ENCODE results near the gene PLD5.

Gene PLD5

GRCh38 chr1:242515555-242515954 lies 8.9 kb downstream of the PLD5 start:
- Histone ChIP-seq H3K36me3 (replicated peaks; ENCODE audit: insufficient read depth, low read length) (no peaks in the 10 kb centered on the region), H3K4me1 (ENCODE audit: low read length) (no peaks in the 10 kb centered on the region), H4K20me1 (ENCODE audit: insufficient read depth, low read length) (no peaks in the 10 kb centered on the region), H3K27me3 (replicated peaks; ENCODE audit: insufficient read depth, low read length) (no peaks in the 10 kb centered on the region), H3K9ac (ENCODE audit: low read length) (no peak overlapping the region), H3K4me2 (ENCODE audit: low read depth, low read length) (no peak overlapping the region), H3K9me3 (replicated peaks; ENCODE audit: insufficient read depth, low read length) (no peaks in the 10 kb centered on the region), H3K9me2 (replicated peaks; ENCODE audit: insufficient read depth, low read length) (no peaks in the 10 kb centered on the region), H3K4me3 (ENCODE audit: low read length) (no peak overlapping the region), H2AFZ (ENCODE audit: low read length) (no peak overlapping the region), H3K27ac (ENCODE audit: low read length) (no peak overlapping the region), H3F3A (ENCODE audit: insufficient read depth, low read length) (no peaks in the 10 kb centered on the region), H3K79me2 (ENCODE audit: low read length) (no peaks in the 10 kb centered on the region)
- no peak for TF ChIP-seq CTCF (IDR thresholded peaks at IDR 0.05; ENCODE audit: low read length)
- no peak for TF ChIP-seq EZH2 (optimal IDR thresholded peaks at IDR 0.05; ENCODE audit: low read depth, low read length)
- TF ChIP-seq EZH2phosphoT487 (IDR thresholded peaks at IDR 0.05; ENCODE audit: low read length): no peak
- no peak for DNase-seq

- TF ChIP-seq EZH2 (optimal IDR thresholded peaks at IDR 0.05; ENCODE audit: low read depth, low read length): no peak
- no peak for TF ChIP-seq EZH2phosphoT487 (IDR thresholded peaks at IDR 0.05; ENCODE audit: low read length)
- H3K79me2 ChIP-seq (ENCODE audit: low read length): no peaks in the 10 kb centered on the region
- no peak overlapping the region for H3K9ac ChIP-seq (ENCODE audit: low read length)
- no peak overlapping the region for H3K4me2 ChIP-seq (ENCODE audit: low read depth, low read length)
- no peaks in the 10 kb centered on the region for H3K27me3 ChIP-seq (replicated peaks; ENCODE audit: insufficient read depth, low read length)
- H3K4me3 ChIP-seq (ENCODE audit: low read length): no peak overlapping the region
- H3K27ac ChIP-seq (ENCODE audit: low read length): no peak overlapping the region
- DNase-seq: no peak
- H3F3A ChIP-seq (ENCODE audit: insufficient read depth, low read length): no peaks in the 10 kb centered on the region
- H3K9me3 ChIP-seq (replicated peaks; ENCODE audit: insufficient read depth, low read length): no peaks in the 10 kb centered on the region
- no peaks in the 10 kb centered on the region for H3K36me3 ChIP-seq (replicated peaks; ENCODE audit: insufficient read depth, low read length)
- no peak overlapping the region for H2AFZ ChIP-seq (ENCODE audit: low read length)
- H3K4me1 ChIP-seq (ENCODE audit: low read length): no peaks in the 10 kb centered on the region
- no peaks in the 10 kb centered on the region for H4K20me1 ChIP-seq (ENCODE audit: insufficient read depth, low read length)
- H3K9me2 ChIP-seq (replicated peaks; ENCODE audit: insufficient read depth, low read length): no peaks in the 10 kb centered on the region
These were observed 17.8 kb downstream of the PLD5 start for GRCh38 chr1:242506724-242507123.

GRCh38 chr1:242489545-242489944 lies 35.0 kb downstream of the PLD5 start:
- H3K9me3 ChIP-seq (replicated peaks; ENCODE audit: insufficient read depth, low read length): no peaks in the 10 kb centered on the region
- H3K4me3 ChIP-seq (ENCODE audit: low read length): no peak overlapping the region
- no peak for DNase-seq
- H3K79me2 ChIP-seq (ENCODE audit: low read length): no peaks in the 10 kb centered on the region
- H4K20me1 ChIP-seq (ENCODE audit: insufficient read depth, low read length): no peaks in the 10 kb centered on the region
- H3K4me2 ChIP-seq (ENCODE audit: low read depth, low read length): no peak overlapping the region
- no peaks in the 10 kb centered on the region for H3F3A ChIP-seq (ENCODE audit: insufficient read depth, low read length)
- H3K27ac ChIP-seq (ENCODE audit: low read length): no peak overlapping the region
- no peaks in the 10 kb centered on the region for H3K36me3 ChIP-seq (replicated peaks; ENCODE audit: insufficient read depth, low read length)
- no peak overlapping the region for H3K9ac ChIP-seq (ENCODE audit: low read length)
- H3K4me1 ChIP-seq (ENCODE audit: low read length): no peaks in the 10 kb centered on the region
- no peaks in the 10 kb centered on the region for H3K27me3 ChIP-seq (replicated peaks; ENCODE audit: insufficient read depth, low read length)
- TF ChIP-seq EZH2phosphoT487 (IDR thresholded peaks at IDR 0.05; ENCODE audit: low read length) (no peak), EZH2 (optimal IDR thresholded peaks at IDR 0.05; ENCODE audit: low read depth, low read length) (no peak), CTCF (IDR thresholded peaks at IDR 0.05; ENCODE audit: low read length) (no peak)
- no peaks in the 10 kb centered on the region for H3K9me2 ChIP-seq (replicated peaks; ENCODE audit: insufficient read depth, low read length)
- no peak overlapping the region for H2AFZ ChIP-seq (ENCODE audit: low read length)

GRCh38 chr1:242477944-242478343 lies 46.6 kb downstream of the PLD5 start:
- no peaks in the 10 kb centered on the region for H3K4me1 ChIP-seq (ENCODE audit: low read length)
- no peak overlapping the region for H2AFZ ChIP-seq (ENCODE audit: low read length)
- H3K9me3 ChIP-seq (replicated peaks; ENCODE audit: insufficient read depth, low read length): no peaks in the 10 kb centered on the region
- H3K27me3 ChIP-seq (replicated peaks; ENCODE audit: insufficient read depth, low read length): no peaks in the 10 kb centered on the region
- H4K20me1 ChIP-seq (ENCODE audit: insufficient read depth, low read length): no peaks in the 10 kb centered on the region
- no peak overlapping the region for H3K27ac ChIP-seq (ENCODE audit: low read length)
- no peaks in the 10 kb centered on the region for H3F3A ChIP-seq (ENCODE audit: insufficient read depth, low read length)
- H3K4me2 ChIP-seq (ENCODE audit: low read depth, low read length): no peak overlapping the region
- TF ChIP-seq CTCF (IDR thresholded peaks at IDR 0.05; ENCODE audit: low read length): no peak
- no peak for TF ChIP-seq EZH2 (optimal IDR thresholded peaks at IDR 0.05; ENCODE audit: low read depth, low read length)
- no peak for TF ChIP-seq EZH2phosphoT487 (IDR thresholded peaks at IDR 0.05; ENCODE audit: low read length)
- DNase-seq: no peak
- no peak overlapping the region for H3K9ac ChIP-seq (ENCODE audit: low read length)
- no peaks in the 10 kb centered on the region for H3K79me2 ChIP-seq (ENCODE audit: low read length)
- no peaks in the 10 kb centered on the region for H3K36me3 ChIP-seq (replicated peaks; ENCODE audit: insufficient read depth, low read length)
- no peaks in the 10 kb centered on the region for H3K9me2 ChIP-seq (replicated peaks; ENCODE audit: insufficient read depth, low read length)
- H3K4me3 ChIP-seq (ENCODE audit: low read length): no peak overlapping the region

All from MM.1S (cell line).